DMS153 (cell line): Measurements from ENCODE around the gene MTFR1L.

Source experiments
- DNase-seq: peaks from one replicate; lab custom pipeline; 2025; lab: John Stamatoyannopoulos, UW

Gene MTFR1L

GRCh38 chr1:25819491-25820246 lies at the start of gene MTFR1L:
Gene MTFR1L, plus strand, starts transcription at chr1:25819954. Its CDS starts 3,151 bp downstream, at chr1:25823105.
- DNase-seq: peak; percentile 86

- DNase-seq: no peak
These were observed 49.1 kb upstream of the MTFR1L start for GRCh38 chr1:25770541-25771220.

GRCh38 chr1:25771221-25772114 lies 48.3 kb upstream of the MTFR1L start:
- peak; percentile 84 for DNase-seq

- DNase-seq: no peak
These were observed 47.6 kb upstream of the MTFR1L start for GRCh38 chr1:25772164-25772563.

GRCh38 chr1:25772692-25773245 lies 47.0 kb upstream of the MTFR1L start:
- no peak for DNase-seq

GRCh38 chr1:25773441-25774125 lies 46.2 kb upstream of the MTFR1L start:
- no peak for DNase-seq

GRCh38 chr1:25774206-25774803 lies 45.4 kb upstream of the MTFR1L start:
- DNase-seq: no peak

- no peak for DNase-seq
These were observed 44.6 kb upstream of the MTFR1L start for GRCh38 chr1:25774921-25775771.

GRCh38 chr1:25779388-25779787 lies 40.4 kb upstream of the MTFR1L start:
- peak; percentile 38 for DNase-seq

GRCh38 chr1:25779894-25780293 lies 39.9 kb upstream of the MTFR1L start:
- DNase-seq: no peak

GRCh38 chr1:25780318-25781129 lies 39.2 kb upstream of the MTFR1L start:
- peak; percentile 17 for DNase-seq

- no peak for DNase-seq
These were observed 38.7 kb upstream of the MTFR1L start for GRCh38 chr1:25781130-25781433.

GRCh38 chr1:25782608-25783201 lies 37.0 kb upstream of the MTFR1L start:
- peak; percentile 41 for DNase-seq

GRCh38 chr1:25784575-25785051 lies 35.1 kb upstream of the MTFR1L start:
- DNase-seq: no peak

GRCh38 chr1:25785333-25786067 lies 34.3 kb upstream of the MTFR1L start:
- no peak for DNase-seq

- no peak for DNase-seq
These were observed 32.6 kb upstream of the MTFR1L start for GRCh38 chr1:25786887-25787759.

- no peak for DNase-seq
These were observed 32.0 kb upstream of the MTFR1L start for GRCh38 chr1:25787760-25788166.
